Erythroblast (primary cell): ENCODE results near the gene ZNF385D.

Experiments
- GATA1 ChIP-seq: IDR thresholded peaks from 2 replicates; pipeline ENCODE4 v1.6.1; 2011; ENCODE audit warnings: low read depth, mild to moderate bottlenecking, control low read depth, low read length, moderate library complexity
- POLR2A ChIP-seq: IDR thresholded peaks from 2 replicates; pipeline ENCODE4 v1.6.1; 2011; ENCODE audit warnings: mild to moderate bottlenecking, low read length

GRCh38 chr3:21487520-21487919, 263.5 kb downstream of the ZNF385D start:
- TF ChIP-seq POLR2A (no peak), GATA1 (no peak)
